Measurements from ENCODE around the gene NTRK3.

Gene NTRK3

DNA sequence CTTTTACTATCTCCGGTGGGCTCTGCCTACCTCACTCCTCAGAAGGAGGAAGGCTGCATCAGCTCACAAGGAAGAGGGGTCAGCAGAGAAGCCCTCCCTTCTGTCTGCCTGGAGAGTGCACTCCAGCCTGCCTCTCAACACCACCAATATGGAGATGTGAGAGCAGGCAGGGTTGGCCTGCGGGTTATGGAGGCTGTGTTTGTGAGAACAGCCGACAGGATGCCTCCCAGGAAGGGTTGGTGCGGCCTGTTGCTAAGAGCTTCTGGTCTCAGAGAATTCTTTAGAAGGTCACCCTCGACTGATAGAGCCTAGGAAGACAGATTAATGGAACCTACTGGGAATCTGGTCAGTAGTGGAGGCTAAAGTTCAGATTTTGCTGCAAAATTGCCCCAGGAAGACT, 326.1 kb downstream of the NTRK3 start:
- no peak for DNase-seq

DNA sequence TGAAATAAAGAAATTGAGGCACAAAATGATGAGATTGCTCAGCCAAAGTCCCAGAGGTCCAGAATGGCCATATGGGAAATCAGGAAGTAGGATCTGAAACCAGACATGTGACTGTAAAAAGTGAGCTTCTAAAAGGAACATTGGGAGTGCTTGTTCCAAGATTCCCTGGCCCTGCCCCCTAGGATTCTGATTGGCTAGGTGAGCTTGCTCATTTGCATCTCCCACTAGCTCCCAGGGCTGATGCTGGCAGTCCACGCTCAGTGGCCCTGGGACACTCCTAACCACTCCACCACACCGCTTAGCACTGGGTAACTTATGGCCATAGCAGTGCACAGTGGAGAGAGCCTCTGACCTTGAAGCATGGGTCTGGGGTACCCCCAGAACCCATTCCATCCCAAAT, 326.7 kb downstream of the NTRK3 start:
- DNase-seq, result no peak

DNA sequence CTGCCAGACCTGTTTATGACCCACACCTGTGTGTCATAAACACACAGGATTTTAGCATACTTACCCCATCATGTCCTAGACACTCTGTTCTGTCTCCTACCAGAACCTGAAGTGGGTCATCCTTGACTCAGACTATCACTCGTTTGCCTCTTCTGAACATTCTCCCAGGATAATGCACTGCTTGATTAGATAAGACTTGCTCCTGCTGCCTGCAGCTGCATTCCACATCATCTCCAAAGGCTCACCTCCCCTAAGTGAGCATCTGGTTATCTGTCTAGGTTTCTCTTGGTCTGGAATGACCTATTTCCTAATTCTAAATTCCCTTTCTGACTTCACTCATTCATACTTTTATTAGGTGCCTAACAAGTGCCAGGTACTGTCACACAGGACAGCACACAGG, 332.1 kb downstream of the NTRK3 start:
- DNase-seq, result no peak

DNA sequence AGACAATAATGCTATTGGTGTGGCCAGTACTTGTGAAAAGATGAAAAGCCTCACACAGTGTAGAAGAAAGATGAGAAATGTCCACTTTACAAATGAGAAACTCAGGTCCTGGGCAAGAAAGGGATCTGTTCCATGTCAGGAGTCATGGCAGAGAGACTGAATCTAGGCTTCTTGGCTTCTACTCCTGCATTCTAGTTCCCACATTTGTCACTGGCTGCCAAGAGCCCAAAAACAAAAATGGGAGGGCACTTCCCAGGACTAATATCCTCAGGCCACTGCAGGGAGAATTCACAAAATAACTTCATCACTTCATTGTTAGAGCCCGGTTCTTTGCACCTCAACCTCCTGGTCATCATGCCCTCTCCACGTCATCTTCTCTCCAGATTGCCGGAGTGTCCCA, 337.5 kb downstream of the NTRK3 start:
- no peak for DNase-seq

DNA sequence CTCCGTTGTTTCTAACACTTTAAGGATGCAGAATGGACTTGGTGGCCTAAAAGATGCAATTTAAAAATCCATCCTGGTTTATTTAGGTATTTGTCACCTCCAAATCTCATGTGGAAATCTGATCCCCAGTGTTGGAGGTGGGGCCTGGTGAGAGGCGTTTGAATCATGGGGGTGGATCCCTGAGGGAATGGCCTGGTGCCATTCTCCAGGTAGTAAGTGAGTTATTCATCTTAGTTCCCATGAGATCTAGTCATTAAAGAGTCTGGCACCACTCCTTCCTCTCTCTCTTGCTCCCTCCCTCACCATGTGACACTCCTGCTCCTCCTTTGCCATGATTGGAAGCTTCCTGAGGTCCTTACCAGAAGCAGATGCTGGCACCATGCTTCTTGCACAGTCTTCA, 339.1 kb downstream of the NTRK3 start:
- DNase-seq, result no peak

DNA sequence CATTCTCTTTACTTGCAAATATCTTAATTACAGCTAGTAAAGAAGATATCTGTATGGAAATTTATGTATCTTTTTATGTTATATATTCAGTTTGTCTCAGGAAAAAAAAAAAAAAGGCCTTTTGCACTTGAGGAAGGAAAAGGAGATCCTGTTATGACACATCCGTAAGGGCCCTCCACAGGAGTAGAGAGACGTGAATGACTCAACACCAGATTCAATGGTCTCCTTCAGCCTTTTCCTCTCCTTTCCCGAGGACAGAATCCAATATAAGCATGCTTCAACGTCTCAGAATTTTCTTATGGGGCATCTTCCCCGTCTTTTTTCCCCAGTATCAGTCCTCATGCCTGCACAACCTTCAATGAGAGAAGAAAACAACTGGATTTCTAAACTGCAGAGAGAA, 340.3 kb downstream of the NTRK3 start:
- DNase-seq, result no peak

DNA sequence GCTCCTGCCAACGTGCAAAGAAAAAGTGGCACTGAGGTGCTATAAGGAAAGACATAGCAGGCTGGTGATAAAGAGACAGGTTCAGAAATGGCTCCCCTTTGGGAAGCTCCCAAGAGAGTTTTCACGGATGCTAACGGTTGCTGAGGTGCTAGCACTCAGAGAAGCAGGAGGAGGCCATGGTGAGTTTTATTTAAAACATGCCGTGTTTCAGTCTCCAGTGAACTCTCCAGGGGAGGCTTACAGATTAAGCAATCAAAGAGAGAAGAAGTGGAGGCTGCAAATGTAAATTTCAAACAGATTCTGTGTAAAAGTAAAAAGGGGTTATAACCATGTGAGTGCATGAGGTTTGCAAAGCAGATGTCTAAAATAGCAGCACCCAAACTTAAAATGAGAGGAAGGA, 346.2 kb downstream of the NTRK3 start:
- no peak for DNase-seq

DNA sequence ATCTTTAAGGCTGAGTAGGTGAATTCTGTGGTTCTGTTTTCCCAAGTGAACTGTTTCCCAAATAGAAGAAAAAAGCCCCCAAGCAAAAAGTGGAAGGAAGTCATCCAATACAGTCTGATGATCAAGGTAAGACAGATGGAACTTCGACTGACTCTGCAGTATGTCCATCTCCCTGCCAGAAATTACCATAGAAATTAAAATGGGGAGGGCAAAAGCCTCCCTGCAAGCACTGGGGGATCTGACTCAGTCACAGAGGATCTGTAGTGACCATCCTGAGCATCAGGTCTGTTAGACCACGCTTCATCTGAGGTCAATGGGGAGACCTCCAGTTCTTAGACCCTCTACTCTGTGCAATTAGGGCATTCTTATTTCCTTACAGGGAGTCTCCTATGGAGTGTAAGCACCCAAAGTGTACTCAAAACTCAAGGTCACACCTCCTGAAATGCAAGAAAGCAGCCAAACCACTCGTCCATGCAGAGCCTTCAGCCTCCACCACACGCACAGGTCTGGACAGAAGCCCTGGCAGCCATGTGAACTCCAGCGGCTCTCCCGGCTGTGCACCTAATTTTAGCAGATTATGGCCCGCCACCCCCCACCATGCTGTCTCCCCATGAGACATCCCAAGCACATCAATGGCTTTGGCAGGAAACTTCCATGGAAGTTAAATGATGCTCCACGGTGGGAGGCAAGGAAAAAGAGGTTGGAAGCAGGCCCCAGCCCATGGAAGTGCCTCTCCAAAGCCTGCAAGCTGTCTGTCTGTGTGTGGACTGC, 348.7 kb downstream of the NTRK3 start:
- DNase-seq, result no peak

DNA sequence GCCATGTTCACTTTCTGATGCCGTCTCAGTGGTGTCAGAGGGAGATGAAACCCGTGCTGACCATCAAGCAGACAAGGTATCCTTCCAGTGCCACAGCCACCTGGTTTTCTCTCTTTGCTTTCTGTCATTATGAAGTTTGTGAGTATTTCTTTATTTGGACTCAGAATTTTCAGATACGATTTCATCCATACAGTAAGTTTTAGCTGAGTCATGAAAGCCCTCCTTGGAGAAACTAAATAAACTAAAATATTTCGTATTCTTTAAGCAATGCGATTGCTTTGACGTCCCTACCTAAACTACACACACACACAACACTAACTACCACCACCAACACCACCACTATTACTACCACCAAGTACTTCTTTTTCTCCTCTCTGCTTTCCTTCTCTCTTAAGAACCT, 350.1 kb downstream of the NTRK3 start:
- DNase-seq, result no peak

DNA sequence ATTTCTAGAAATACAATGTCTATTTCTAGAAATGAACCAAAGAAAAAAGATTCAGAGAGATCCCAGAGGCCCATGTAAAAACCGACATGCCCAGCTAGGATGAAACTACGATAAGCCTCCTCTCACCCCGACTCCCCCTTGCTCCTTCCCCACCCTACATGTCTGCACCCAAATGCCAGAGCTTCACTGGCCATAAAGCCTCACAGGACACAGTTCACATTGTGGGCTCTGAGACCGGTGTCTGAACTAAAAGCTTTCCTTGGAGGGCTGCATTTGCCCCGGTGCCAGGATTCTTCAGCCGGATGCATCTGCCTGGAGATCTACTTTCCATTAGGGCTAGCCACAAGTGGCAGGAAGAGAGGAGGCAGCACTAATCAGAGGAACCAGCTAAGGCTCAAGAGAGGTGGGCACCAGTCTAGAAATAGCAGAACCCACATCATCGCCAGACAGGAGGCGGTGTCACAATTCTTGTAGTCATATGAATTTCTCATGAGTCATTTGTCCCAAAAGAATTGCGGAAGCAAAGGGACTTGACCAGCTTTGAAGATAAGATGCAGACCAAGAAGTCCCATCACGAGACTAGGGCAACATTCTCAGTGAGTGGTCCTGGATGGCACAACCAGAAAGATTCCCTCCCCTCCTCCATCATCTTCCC, 353.6 kb downstream of the NTRK3 start:
- DNase-seq, result no peak

DNA sequence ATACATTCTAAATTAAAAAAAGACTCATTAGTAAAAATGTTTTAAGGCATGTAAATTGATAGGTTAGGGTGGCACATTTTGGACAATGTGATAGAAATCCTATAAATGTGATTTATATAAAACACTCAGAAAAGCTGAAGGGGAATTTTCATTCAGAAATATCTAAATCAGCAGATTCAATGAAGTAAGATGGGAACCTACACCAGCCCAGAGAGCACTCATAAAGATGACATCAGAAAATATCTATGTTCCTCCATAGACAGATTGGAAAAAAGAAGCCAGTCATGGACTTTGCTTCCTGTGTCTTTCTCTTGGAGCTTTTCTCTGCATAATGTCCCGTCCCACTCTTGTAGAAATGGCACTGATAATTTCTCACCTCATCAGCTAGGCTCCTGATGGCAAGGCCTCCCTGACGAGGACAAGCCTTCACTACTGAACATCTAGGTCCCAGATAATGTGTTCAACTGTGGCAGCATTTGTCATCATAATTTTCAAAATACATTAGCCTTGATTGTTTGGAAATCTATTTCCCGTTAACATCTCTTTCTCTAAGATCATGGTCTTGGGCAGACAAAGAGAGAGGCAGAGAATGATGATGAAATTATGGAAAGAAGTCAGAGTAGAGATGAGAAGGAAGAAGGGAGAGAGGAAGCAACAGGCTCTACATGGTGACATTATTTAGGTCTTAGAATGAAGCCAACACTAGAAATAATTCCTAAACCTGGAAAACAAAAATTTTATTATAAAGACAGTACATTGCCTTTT, 354.4 kb downstream of the NTRK3 start:
- no peak for DNase-seq

DNA sequence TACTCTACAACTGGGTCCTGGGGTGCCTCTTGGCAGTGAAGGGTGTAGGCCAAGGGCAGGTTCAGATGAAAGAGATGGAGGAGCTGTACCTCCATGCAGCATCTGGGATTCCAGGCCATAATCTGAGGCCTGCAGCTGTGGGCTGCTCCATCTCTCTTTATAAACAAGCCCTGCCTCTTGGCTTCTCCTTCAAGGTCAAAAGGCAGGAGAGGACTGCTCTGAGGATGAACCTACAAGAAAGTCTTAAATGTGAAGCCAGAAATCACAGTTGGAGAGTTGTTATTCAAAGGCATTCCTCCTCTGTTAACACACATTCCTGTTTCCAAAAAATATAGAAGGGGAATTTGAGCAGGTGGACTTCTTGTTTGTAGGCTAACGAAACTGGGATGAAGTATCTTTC, 355.5 kb downstream of the NTRK3 start:
- DNase-seq, result no peak

DNA sequence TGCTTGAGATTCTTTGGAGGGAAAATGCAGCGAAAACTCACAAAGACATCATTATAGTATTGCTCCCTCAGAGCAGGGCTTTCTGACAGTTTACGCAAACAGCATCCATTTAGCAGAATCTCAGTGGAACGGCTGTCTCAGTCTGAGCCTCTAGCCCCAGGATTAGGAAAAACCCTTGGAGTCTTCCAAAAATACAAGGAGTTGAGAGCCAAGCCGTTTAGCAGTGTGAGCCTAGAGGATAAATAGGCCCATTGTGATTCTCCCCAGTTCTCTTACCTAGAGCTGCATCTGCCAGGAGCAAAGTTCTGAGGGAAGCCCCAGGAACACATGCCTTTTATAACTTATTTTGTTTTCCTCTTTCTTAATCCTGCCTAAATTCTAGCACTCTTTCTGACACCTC, 359.6 kb downstream of the NTRK3 start:
- no peak for DNase-seq

DNA sequence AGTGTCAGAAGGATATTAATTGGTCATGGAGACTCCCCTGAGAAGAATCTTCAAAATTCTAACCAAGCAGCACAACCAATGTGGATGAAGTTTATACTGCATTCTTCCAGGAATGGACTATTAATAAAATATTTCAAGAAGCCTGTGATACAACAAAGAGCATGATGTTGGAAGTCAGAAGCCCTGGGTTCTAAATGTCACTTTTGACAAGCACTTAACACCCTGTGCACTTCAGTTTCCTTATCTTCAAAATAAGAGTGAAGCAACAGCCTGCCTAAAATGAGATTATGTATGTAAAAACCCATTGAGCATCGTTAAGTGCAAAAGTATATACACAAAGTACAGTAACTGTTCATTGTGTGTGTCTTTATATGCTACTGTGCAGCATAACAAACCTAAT, 369.4 kb downstream of the NTRK3 start:
- no peak for DNase-seq

DNA sequence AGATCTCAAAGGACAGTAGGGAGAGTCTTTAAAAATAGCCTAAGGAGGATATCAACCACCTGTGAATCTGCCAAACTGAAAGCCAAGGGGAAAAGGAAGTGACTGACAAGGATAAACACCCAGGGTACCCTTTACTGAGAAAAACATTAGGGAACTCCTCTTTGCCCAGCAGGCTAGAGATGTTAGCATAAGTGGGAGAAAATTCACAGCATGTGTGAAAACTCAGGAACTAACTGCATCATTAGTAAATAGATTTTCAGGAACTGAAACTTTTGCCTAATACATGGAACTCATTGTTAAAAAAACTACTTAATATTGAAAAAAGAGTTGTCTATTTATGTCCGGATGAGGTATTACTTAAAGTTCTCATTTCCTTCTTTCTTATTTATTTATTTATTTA, 375.5 kb downstream of the NTRK3 start:
- DNase-seq, result no peak

DNA sequence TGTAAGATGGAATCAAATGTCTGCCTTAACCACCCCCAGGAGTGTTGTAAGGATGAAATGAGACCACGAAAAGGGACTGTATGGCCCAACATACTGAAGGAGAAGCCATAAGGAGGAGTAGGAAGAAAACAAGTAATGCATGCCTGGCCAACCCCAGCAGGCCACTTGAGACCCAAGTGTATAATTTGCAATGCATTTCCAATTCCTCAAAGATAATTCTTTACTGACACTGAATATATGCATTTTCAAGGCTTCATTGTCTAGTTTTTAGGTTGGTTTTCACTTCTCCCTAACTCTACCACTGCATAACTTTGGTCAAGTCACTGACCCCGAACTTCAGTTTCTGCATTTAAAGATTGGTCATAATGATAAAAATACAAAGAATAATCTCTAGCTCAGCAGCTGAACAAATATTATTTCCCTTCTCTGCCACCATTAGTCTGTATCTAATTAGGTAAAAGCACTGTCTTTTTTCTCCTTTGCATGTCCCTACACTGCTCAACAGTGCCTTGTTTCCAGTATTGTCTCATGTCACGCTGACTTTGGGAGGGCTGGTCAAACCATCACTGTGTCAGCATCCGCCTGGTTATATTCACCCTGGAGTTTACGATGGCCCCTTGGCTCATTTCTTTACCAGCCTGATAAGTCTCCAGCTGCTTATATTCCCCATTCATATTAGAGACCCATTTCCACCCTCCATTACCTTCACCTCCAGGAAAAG, 378.6 kb downstream of the NTRK3 start:
- no peak for DNase-seq

DNA sequence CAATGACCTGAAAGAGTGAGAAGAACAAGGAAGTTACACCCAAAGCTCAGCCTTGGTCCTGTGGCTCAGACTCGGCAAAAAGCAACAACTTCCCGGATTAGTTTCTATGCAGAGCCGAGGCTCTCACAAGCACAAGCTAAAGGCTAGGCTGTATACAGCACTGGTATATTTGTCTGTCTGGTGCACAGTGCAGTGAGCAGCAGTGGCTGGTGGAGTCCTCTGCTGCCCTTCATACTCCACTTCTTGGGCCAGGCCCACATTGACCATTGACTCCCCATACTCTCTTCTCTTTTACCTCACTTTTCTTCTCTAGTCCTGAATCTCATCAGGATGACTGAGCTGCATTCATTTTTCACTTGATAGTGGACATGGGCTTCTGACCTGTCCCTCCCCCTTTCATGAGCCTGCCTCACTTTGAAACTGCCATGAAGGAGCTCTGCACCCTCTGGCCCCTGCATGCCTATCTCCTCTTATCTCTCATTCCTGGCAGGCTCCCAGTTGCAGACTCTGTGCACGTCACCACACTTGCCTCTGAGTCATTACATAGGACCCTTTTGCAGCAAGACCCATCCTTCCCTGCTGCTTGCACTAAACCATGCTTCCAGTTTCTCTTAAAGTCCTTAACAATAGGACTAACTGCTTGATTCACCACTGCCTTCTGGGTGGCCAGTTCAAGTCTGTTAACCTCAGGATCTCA, 379.3 kb downstream of the NTRK3 start:
- DNase-seq, result no peak

DNA sequence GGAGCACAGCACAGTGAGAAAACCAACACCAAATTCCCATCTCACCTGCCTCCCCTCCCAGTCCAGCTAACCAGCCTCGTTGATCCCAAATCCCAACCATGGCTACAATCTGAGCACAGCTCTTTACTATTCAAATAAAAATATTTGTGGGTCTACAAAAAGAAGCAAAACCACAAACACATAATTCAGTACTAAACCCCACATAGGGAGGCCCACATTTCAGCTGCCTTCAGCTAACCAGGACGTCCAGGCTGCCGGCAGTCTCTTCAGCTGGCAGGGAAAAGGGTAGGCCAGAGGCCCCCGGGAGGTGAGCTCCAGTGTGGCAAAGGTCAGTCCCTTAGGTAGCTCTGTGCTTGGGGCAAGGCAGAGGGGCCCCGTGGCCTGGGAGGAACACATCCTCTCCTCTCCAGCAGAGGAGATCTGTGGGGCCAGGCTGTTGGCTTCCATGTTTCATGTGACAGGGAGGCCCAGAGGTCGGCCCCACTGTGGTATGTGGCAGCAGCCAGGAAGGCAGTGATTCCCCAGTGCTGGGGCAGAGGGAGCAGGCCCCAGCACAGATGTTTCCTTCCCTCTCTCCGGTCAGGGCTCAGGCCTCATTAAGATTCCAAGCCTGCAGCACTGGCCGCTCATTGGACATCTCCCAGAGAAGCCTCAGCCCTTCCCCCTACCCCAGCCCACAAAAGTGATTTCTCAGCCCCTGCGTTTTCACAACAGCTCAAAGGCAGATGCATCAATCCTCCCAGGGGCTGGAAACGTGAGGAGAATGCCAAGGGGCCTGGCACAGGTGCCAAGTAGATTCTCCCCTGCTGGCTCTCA, 381.4 kb downstream of the NTRK3 start:
- DNase-seq, result no peak

DNA sequence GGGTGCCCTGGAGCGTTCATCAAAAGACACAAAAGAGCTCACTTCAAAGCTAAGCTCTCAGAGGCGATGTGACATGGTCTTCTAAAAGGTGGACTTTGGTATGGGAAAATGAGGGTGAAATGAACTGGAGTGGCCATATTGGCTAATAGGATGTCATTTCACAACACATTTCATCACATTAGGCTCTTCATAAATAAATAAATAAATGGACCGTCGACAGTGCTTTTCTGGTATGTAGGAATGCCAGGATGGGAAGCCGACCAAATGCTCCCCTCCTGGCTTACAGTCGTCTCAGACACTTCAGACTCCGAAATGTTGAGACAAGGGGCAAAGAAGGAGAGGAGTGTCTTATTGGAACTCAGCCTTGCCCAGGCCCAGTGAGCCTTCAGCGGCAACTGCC, 383.0 kb downstream of the NTRK3 start:
- no peak for DNase-seq

DNA sequence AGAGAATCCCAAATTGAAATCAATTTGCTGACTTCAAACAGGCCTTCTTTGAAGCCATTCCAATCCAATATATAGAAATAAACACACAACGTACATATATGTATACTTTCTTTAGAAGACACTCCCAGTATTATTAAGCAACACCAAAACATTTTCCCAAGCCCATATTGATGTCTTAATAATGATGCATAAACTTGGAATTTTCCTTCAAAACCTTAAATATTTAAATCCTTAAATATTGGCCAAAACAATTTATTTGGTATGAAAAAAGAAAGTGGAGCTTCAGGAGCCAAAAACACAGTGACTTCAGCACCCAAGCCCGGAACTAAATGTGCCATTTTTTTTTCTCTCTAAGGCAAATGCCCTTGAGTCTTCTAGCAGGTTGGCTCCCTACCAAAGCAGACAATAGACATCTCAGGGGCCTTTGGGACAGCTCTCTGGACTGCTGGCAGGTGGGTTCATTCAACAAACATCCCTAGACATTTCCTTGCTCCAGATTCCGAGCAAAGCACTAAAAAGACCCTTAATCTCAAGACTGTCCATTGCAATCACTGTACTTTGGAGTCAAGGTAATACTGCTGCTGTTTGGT, 384.7 kb downstream of the NTRK3 start:
- no peak for DNase-seq

DNA sequence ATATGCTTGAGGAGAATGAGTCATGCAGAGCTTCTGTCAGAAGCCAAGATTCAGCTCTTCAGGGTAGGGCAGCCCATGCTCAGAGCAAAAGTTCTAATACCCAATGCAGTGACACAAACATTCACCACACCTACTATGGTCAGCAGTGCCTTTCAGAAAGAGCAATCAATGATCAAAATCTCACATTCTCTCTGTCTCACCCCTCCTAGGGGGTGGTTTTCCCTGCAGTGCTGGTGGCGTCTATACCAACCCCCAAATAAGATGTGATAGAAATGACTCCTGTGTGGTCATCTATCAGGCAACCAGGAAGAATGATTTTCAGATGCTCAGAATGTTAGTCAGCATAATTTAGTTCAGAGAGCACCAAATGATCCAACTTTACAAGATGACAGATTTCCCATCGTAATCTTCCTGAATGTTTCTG, 385.3 kb downstream of the NTRK3 start:
- no peak for DNase-seq

DNA sequence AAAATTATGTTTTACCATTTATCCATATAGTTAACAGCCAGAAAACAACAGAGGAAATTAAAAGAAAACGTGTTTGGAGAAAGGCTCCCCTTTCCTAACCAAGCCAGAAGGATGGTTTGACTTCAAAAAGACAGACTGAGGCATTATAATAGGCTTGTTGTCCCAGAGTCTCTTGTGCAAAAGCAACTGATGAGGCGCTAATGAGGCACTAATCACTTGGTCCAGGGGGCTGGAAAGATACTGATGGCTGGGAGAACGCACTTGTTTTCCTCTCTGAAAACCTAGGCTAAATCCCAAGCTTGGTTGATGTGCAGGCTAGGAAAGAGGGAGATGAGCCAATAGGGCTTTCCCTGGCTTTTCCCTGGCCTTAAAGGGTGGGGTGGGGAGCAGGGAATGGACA, 389.6 kb downstream of the NTRK3 start:
- DNase-seq, result no peak
